ENCODE results near the gene TNFAIP2. TPM values are rescaled to one million over a fixed set of nuclear protein-coding genes. Genes with fewer than 3 reads are reported as not detected.
"Not testable (repeated sequence)": the region's sequence is repeated elsewhere in the genome, so short reads cannot be mapped to it uniquely, and the experiment has no call there.

TNFAIP2 gene
- total RNA-seq, 1 donor from 2014 or later, result 108 TPM

DNA sequence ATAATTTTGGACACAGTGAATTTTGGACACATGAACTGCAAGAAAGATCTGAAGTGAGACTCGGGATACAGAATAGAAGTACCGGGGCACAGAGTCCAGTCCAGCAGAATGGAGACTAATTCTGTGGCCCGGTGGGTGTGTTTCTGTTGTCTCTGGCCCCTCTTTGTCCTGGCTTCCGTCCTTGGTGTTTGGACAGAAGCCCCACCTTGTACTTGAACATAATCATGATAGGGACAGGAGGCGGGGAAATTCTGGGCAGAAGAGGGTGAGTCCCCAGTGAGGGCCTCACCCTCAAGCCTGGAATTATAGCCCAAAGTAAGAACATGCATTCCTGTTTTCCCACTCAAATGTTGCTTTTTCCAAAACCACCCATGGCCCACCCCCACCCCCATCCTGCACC, 39.9 kb downstream of the TNFAIP2 start:
- H3K27me3 Mint-ChIP-seq (ENCODE audit: low read depth), result peaks cover 2% of the 10 kb centered on the region
- TF ChIP-seq CTCF (IDR thresholded peaks at IDR 0.05; ENCODE audit: unreplicated experiment), result no peak
- H3K36me3 Mint-ChIP-seq, result no peaks in the 10 kb centered on the region
- peaks cover 16% of the 10 kb centered on the region for H3K4me1 Mint-ChIP-seq
- H3K27ac Mint-ChIP-seq, result no peak overlapping the region
- no peak for DNase-seq (ENCODE audit: low spot score in 2 of 2, unreplicated experiment in 2 of 2)
- peaks cover 12% of the 10 kb centered on the region for H3K9me3 Mint-ChIP-seq
- H3K4me3 Mint-ChIP-seq, result no peak overlapping the region

GRCh38 chr14:103164006-103164405, 40.7 kb downstream of the TNFAIP2 start:
- no peak for DNase-seq (ENCODE audit: low spot score in 2 of 2, unreplicated experiment in 2 of 2)
- H3K27ac Mint-ChIP-seq, result no peak overlapping the region
- peaks cover 2% of the 10 kb centered on the region for H3K27me3 Mint-ChIP-seq (ENCODE audit: low read depth)
- no peak for TF ChIP-seq CTCF (IDR thresholded peaks at IDR 0.05; ENCODE audit: unreplicated experiment)
- H3K36me3 Mint-ChIP-seq, result no peaks in the 10 kb centered on the region
- H3K4me1 Mint-ChIP-seq, result peaks cover 12% of the 10 kb centered on the region
- H3K9me3 Mint-ChIP-seq, result peaks cover 12% of the 10 kb centered on the region
- no peak overlapping the region for H3K4me3 Mint-ChIP-seq

GRCh38 chr14:103164779-103165178, 41.5 kb downstream of the TNFAIP2 start:
- Mint-ChIP-seq H3K4me3 (no peak overlapping the region), H3K4me1 (peaks cover 6% of the 10 kb centered on the region)

DNA sequence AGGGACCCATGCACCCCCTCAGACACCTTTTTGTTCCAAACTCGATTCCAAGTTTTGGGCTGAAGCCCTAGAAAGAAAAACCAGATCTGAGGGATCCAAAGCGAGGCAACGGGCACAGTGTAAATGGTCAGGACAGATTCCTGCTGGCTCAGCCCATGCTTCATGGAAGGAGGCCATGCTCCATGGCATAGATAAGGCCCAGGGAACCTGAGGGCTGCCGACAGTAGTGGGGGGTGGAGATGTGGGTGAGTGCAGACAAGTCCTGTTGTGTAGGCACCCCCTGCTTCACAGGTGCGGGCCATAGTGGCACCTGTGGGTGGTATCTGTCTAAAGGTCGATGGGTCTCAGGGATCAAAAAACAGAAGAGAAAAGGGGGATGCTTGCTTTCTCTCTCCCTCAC, 42.1 kb downstream of the TNFAIP2 start:
- H3K27me3 Mint-ChIP-seq (ENCODE audit: low read depth), result peaks cover 2% of the 10 kb centered on the region
- no peak overlapping the region for H3K4me3 Mint-ChIP-seq
- H3K36me3 Mint-ChIP-seq, result peaks cover 3% of the 10 kb centered on the region
- DNase-seq (ENCODE audit: low spot score in 2 of 2, unreplicated experiment in 2 of 2), result no peak
- no peak for TF ChIP-seq CTCF (IDR thresholded peaks at IDR 0.05; ENCODE audit: unreplicated experiment)
- H3K4me1 Mint-ChIP-seq, result peaks cover 6% of the 10 kb centered on the region
- peaks cover 17% of the 10 kb centered on the region for H3K9me3 Mint-ChIP-seq
- no peak overlapping the region for H3K27ac Mint-ChIP-seq

More at GRCh38 chr14:103164779-103165178, 41.5 kb downstream of the TNFAIP2 start:
- no peak for DNase-seq (ENCODE audit: low spot score in 2 of 2, unreplicated experiment in 2 of 2)
- H3K27me3 Mint-ChIP-seq (ENCODE audit: low read depth), result peaks cover 2% of the 10 kb centered on the region
- peaks cover 12% of the 10 kb centered on the region for H3K9me3 Mint-ChIP-seq
- H3K27ac Mint-ChIP-seq, result no peak overlapping the region
- no peak for TF ChIP-seq CTCF (IDR thresholded peaks at IDR 0.05; ENCODE audit: unreplicated experiment)
- no peaks in the 10 kb centered on the region for H3K36me3 Mint-ChIP-seq

GRCh38 chr14:103169954-103170353, 46.7 kb downstream of the TNFAIP2 start:
- no peak for DNase-seq (ENCODE audit: low spot score in 2 of 2, unreplicated experiment in 2 of 2)
- Mint-ChIP-seq H3K27me3 (ENCODE audit: low read depth) (peaks cover 2% of the 10 kb centered on the region), H3K4me3 (no peak overlapping the region), H3K4me1 (no peaks in the 10 kb centered on the region), H3K27ac (no peak overlapping the region), H3K9me3 (peaks cover 48% of the 10 kb centered on the region), H3K36me3 (peaks cover 10% of the 10 kb centered on the region)
- TF ChIP-seq CTCF (IDR thresholded peaks at IDR 0.05; ENCODE audit: unreplicated experiment), result no peak

- peaks cover 53% of the 10 kb centered on the region for H3K9me3 Mint-ChIP-seq
- H3K4me3 Mint-ChIP-seq; DNase-seq (ENCODE audit: low spot score in 2 of 2, unreplicated experiment in 2 of 2); H3K27ac Mint-ChIP-seq; H3K4me1 Mint-ChIP-seq; H3K27me3 Mint-ChIP-seq (ENCODE audit: low read depth); H3K36me3 Mint-ChIP-seq: not testable (repeated sequence)
These were observed 47.9 kb downstream of the TNFAIP2 start for GRCh38 chr14:103171206-103171605.
